Hepatic stellate cell (primary cell): ENCODE results near the gene GPR173.
A peak's percentile ranks its signal among the peaks of the same experiment; 100 is the strongest.

Experiments used
- DNase-seq: peaks from one replicate; pipeline ENCODE4 v3.0.0; 2011; ENCODE audit warnings: low spot score

The GPR173 gene

GRCh38 chrX:53048169-53049126 is at the start of gene GPR173:
TSS of gene GPR173 (plus strand) at chrX:53048789. CDS start at chrX:53076622, 27,833 bp downstream.
- peak; percentile 67 for DNase-seq

GRCh38 chrX:53000447-53001135 is 48.0 kb upstream of the GPR173 start:
- no peak for DNase-seq

- no peak for DNase-seq
Measured at GRCh38 chrX:53001958-53002357, 46.6 kb upstream of the GPR173 start.

- DNase-seq: no peak
Measured at GRCh38 chrX:53003111-53003510, 45.5 kb upstream of the GPR173 start.

- DNase-seq: no peak
Measured at GRCh38 chrX:53004038-53004437, 44.6 kb upstream of the GPR173 start.

GRCh38 chrX:53004811-53005210 is 43.8 kb upstream of the GPR173 start:
- DNase-seq: no peak

GRCh38 chrX:53005327-53005726 is 43.3 kb upstream of the GPR173 start:
- DNase-seq: no peak

- no peak for DNase-seq
Measured at GRCh38 chrX:53009032-53009431, 39.6 kb upstream of the GPR173 start.

- no peak for DNase-seq
Measured at GRCh38 chrX:53013291-53013690, 35.3 kb upstream of the GPR173 start.

- DNase-seq: no peak
Measured at GRCh38 chrX:53018627-53019026, 30.0 kb upstream of the GPR173 start.

GRCh38 chrX:53022381-53022780 is 26.2 kb upstream of the GPR173 start:
- DNase-seq: no peak

- no peak for DNase-seq
Measured at GRCh38 chrX:53028678-53029077, 19.9 kb upstream of the GPR173 start.

- no peak for DNase-seq
Measured at GRCh38 chrX:53031380-53031779, 17.2 kb upstream of the GPR173 start.

GRCh38 chrX:53036149-53036548 is 12.4 kb upstream of the GPR173 start:
- no peak for DNase-seq

- no peak for DNase-seq
Measured at GRCh38 chrX:53039236-53039635, 9.4 kb upstream of the GPR173 start.

GRCh38 chrX:53044995-53045394 is 3.6 kb upstream of the GPR173 start:
- no peak for DNase-seq

GRCh38 chrX:53047228-53047627 is 1.4 kb upstream of the GPR173 start:
- peak; percentile 24 for DNase-seq

- DNase-seq: no peak
Measured at GRCh38 chrX:53049127-53049517, 533 bp downstream of the GPR173 start.

- no peak for DNase-seq
Measured at GRCh38 chrX:53050841-53051240, 2.3 kb downstream of the GPR173 start.

- DNase-seq: no peak
Measured at GRCh38 chrX:53055244-53055849, 6.8 kb downstream of the GPR173 start.

GRCh38 chrX:53056292-53056691 is 7.7 kb downstream of the GPR173 start:
- no peak for DNase-seq

GRCh38 chrX:53065104-53065503 is 16.5 kb downstream of the GPR173 start:
- no peak for DNase-seq

GRCh38 chrX:53071064-53071463 is 22.5 kb downstream of the GPR173 start:
- DNase-seq: no peak
